GM19468 (cell line): ENCODE results near the gene TBC1D21.

Source experiments
- ATAC-seq: cut with Tn5 transposase; IDR thresholded peaks from one replicate; pipeline ENCODE4 v1.9.1; 2021; ENCODE audit warnings: mild to moderate bottlenecking, moderate library complexity, moderate number of reproducible peaks; ENCODE audit not compliant: unreplicated experiment; ENCODE audit errors: extremely low read depth

TBC1D21 gene

DNA sequence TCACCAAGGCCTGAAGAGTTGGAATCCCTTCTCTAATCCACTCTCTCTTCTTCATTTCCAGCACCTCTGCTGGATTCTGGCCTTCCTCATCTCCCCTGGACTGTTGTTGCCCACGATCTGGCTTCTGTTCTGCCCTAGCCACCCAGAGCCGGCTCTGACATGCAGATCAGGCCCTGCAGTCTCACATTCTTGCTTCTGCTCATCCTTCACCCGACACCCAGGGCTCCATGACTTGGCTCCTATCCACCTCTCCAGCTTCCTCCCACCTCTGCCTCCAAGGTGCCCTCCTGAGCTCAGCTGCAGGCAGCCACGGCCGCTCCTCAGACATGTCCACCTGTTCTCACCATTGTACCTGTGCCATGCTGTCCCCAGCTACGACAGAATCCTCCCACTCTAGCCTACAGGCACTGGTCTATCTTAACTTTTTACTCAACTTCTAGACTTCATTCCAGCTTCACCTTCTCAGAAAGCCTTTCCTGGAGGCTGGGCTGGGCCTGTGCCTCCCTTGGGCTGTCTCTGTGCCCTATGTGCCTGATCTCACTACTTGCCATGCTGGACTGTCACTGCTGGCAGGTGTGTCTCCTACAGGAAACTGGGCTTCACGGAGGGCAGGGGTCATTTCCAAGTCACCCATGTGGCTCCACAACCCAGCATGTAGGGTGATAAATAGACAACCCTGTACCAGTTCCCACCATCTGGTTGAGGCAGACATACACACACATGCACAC, 16.0 kb upstream of the TBC1D21 start:
- no peak for ATAC-seq

- ATAC-seq, result no peak
Measured at GRCh38 chr15:73858062-73858461, 15.3 kb upstream of the TBC1D21 start.

DNA sequence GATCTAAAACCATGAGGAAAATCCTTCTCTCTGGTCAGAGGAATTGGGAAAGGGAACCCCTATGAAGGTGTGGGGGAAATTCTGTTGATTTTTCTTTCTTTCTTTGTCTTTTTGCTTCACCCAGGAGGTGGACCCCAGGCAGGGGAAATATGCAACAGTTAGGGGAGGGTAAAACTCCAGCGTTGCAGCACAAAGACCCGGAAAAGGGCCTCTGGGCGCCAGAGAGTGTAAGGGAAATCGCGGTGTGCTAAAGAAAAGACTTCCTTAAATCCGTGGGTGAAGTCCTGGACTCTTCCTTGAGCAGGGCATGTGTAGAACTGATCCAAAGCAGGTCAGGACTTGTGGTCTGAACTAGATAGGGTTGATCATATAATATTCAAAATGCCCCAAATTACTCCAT, 11.1 kb upstream of the TBC1D21 start:
- ATAC-seq, result no peak

- ATAC-seq, result no peak
Measured at GRCh38 chr15:73865379-73865778, 8.0 kb upstream of the TBC1D21 start.

- no peak for ATAC-seq
Measured at GRCh38 chr15:73865904-73866303, 7.5 kb upstream of the TBC1D21 start.

DNA sequence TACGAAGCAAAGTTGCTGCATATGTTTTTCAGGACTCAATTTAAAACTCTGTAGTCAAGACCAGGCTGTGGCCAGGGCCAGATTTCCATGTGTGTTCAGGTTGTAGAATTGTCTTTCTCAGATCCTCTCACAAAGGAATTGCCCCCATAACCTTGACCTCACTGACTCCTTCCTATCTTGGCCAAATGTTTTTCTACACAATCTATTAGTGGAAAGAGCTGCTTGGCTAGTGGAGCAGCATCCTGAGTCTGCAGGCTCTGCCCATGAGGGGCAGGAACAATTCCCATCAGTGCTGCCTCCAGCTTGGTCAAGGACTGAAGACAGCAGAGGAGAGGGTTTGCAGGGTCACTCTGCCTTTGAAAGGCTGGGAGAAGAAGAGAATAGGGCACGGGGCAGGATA, 6.9 kb upstream of the TBC1D21 start:
- no peak for ATAC-seq

- no peak for ATAC-seq
Measured at GRCh38 chr15:73866881-73867410, 6.4 kb upstream of the TBC1D21 start.

- no peak for ATAC-seq
Measured at GRCh38 chr15:73867426-73867825, 5.9 kb upstream of the TBC1D21 start.

- ATAC-seq, result no peak
Measured at GRCh38 chr15:73867956-73868355, 5.4 kb upstream of the TBC1D21 start.

GRCh38 chr15:73869216-73869995, 4.0 kb upstream of the TBC1D21 start:
- no peak for ATAC-seq

DNA sequence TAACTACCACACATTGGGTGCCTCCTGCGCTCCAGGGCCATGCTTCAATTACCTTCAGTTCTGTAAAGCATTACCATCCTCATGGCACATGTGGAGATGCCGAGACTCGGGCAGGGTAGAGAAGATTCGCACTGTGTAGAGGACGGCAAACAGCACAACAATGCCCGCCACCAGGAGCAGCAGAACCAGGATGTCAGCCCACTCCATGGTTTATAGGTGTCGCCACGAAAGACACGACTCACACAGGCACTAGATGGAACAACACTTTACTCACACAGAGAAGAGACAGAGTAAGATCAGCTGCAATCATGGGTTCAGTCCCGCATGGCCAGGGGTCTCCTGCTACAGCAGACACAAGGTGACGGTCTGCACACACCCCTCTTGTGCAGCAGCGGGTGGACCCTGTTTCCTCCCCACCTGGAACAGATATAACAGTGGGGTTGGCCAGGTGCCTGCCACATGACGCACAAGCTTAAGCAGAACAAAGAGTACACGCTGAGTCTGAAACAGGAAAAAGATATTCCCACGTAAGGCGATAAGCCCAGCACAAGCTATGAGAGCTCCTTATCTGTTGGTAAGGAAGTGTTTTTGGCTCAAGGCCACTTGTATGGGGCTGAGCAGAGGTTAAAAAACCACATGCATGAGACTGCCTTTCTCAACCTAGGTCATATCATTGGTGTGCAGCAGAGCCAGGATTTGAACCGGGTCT, 2.5 kb upstream of the TBC1D21 start:
- ATAC-seq, result no peak

DNA sequence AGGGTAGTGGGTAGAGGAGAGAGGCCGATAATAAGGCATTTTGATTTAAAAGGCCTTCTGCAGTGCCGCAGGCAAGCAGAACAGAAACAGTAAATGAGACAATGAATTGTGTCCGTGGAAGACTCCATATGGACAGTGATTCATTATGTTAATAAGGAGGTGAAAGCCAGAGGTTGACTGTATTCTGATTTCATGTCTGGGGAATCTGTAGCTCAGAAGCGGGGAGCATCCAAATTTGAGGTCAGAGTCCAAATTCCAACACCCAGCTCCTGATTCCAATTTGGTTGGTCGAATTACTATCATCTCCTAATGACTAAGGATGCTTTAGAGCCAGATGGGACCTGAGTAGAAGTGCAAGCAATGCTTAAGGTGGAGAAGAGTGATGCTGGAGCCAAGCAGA, 1.0 kb upstream of the TBC1D21 start:
- no peak for ATAC-seq

DNA sequence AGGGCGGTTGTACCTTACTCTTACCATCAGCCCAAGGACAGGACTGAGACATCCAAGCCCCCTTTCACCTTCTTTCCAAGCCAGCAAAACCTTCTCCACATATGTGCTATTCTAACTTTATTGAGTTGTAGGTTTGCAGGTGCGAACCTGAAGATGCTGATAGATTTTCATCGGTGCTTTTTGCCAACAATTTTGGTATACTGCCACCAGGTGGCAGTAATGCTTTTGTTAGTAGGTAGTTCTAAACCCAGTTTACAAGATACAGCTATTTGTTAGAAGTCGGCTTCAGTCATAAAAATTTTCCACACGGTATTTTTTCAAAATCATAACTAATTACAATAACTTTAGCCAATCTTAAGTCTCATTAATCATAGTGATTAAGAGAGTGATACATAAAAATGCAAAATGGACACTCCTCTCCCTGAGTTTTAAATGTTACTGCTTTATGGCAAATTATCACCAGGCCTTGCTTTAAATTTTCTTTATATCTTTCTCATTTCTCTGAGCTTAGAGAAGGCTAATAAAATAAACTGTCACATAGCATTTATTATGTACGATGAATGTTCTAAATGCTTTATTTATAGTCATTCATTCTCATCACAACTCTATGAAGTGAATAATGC, 636 bp downstream of the TBC1D21 start:
- ATAC-seq, result no peak

DNA sequence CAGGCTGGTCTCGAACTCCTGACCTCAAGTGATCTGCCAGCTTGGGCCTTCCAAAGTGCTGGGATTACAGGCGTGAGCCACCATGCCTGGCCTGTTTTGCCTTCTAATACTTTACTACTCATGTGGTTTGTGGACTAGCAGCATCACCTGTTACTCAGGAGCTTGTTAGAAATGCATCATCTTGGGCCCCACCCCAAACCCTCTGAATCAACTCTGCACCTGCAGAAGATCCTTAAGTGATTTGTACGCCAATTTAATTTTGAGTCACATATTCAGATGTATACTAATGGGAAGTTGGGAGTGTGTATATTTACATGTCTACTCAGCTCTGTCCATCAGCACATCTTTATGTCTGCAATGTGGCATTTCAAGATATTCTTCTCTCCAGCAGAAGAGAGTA, 6.1 kb downstream of the TBC1D21 start:
- ATAC-seq, result no peak

- no peak for ATAC-seq
Measured at GRCh38 chr15:73881579-73882320, 8.4 kb downstream of the TBC1D21 start.

- ATAC-seq, result no peak
Measured at GRCh38 chr15:73882761-73883419, 9.5 kb downstream of the TBC1D21 start.

DNA sequence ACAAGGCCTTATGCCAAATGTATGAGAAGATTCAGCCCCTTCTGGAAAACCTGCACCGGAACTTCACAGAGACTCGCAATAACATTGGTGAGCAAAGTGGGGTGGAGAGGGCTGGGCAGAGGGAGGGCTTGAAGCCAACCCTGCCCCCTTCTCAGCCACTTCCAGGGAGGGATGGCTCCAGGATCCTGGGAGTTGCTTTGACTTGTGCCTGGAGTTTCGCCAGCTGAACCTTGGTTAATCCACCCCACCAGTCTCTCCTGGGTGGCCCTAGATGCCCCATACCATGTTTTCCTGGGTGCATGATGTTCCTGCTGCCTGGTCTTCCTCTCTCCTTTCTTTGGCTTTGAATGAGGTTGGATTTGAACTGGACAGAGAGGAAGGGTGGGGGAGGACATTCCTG, 10.8 kb downstream of the TBC1D21 start:
- ATAC-seq, result no peak

DNA sequence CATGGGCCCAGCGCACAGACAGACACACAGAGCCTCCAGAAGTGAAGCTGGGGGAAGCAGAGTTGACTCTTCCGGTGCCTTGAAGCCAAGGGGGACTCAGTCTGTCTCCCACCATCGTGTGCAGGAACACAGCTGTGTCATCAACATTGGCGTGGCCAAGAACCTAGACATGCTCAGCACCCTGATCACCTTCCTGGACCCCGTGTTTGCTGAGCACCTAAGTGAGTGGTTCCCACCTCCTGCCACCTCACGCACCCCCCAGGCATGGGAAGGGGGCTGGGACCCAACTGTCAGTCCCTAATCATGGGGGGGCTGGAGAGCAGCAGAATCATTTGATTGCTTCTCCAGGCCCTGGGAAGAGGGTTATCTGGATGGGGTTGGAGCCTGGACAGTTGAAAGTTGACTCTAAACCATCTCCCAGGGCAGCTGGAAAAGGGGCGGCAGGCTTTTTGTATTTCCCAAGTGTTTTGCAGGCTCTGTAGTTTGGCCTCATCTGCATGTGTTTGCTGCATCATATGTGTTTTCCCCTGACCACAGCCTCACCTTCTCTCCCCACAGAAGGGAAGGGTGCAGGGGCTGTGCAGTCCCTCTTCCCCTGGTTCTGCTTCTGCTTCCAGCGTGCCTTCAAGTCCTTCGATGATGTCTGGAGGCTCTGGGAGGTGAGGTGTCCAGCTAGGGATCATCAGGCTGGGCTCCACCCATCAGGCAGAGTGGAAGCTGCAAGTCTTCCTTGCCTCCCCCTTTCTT, 12.8 kb downstream of the TBC1D21 start:
- no peak for ATAC-seq
